AG09309 (cell line): Measurements from ENCODE around the gene FRMD3.

ENCODE experiments used
- DNase-seq: peaks from one replicate; pipeline ENCODE4 v3.0.0-alpha.2; 2010; ENCODE audit warnings: low read depth
- H3K4me3 ChIP-seq: 2 replicates; pipeline ENCODE4 v1.5.1; 2011; ENCODE audit warnings: mild to moderate bottlenecking, low read depth, low read length, moderate library complexity; ENCODE audit not compliant: control insufficient read depth
- CTCF ChIP-seq: IDR thresholded peaks from 2 replicates; pipeline ENCODE4 v1.5.1; 2011; ENCODE audit warnings: mild to moderate bottlenecking, low read depth, low read length, inconsistent platforms; ENCODE audit not compliant: insufficient read depth, control insufficient read depth; ENCODE audit errors: missing control alignments

Gene FRMD3

GRCh38 chr9:83538172-83538889 is at the start of gene FRMD3:
TSS of gene FRMD3 (minus strand) at chr9:83538401. CDS start at chr9:83538231, 170 bp downstream.
- peak within 1 kb of the TSS; percentile 48 for H3K4me3 ChIP-seq
- peak; percentile 75 for TF ChIP-seq CTCF
- DNase-seq: peak; percentile 3

- no peak overlapping the region for H3K4me3 ChIP-seq
- no peak for TF ChIP-seq CTCF
- DNase-seq: no peak
Observed at GRCh38 chr9:83584995-83585394, 46.8 kb upstream of the FRMD3 start.

DNA sequence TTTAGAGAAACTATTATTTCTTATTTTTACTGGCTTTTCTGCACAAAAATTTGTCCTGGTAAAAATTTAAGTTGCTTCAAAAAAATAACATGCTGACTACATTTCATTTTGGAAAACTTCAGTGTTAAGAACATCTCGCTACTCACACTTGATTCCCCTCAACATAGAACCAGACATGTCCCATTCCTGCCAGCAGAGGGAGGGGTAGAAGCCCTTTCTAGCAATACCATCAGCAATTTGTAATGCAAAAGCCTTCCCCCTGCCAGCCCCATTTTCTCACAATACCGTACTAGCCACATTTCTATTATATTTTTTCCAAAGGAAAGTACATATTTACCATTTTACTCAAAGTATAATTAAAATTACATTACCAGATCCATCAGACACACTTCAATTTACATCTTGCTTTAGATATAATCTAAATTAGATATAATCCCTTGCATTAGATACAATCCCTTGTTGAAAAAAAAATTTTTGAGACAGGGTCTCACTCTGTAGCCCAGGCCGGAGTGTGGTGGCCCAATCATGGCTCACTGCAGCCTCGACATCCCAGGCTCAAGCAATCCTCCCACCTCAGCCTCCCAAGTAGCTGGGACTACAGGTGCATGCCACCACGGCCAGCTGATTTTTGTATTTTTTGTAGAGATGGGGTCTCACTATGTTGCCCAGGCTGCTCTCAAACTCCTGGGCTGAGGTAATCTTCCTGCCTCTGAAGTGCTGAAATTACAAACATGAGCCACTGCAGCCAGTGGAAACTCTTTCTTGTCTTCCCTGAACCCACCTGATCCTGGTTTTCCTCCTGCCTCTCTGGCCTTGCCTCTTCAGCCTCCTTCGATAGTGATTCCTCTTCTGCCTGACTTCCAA is 45.2 kb upstream of the FRMD3 start:
- peak; percentile 75 for TF ChIP-seq CTCF
- no peak overlapping the region for H3K4me3 ChIP-seq
- DNase-seq: no peak

GRCh38 chr9:83582029-83582428 is 43.8 kb upstream of the FRMD3 start:
- DNase-seq: peak; percentile 25
- H3K4me3 ChIP-seq: no peak overlapping the region
- TF ChIP-seq CTCF: no peak

DNA sequence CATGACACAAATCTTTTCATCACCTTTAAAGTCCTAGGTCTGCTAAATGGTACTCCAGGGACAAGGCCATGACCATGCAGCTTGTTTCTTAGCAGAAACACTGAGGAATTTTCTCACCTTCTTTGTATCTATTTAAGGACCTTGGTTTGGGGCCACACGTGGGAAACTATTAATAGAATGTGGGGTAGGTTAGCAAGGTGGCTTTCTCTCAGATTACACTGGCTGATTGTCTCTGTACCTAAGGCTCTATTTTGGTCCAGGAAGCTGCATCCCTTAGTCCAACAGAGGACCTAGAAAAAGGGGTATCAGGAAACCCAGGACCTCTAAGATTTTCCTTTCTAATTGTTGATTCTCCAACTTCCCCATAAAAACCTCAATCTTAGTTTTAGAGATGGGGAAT is 36.3 kb upstream of the FRMD3 start:
- no peak overlapping the region for H3K4me3 ChIP-seq
- no peak for TF ChIP-seq CTCF
- no peak for DNase-seq

GRCh38 chr9:83572524-83572923 is 34.3 kb upstream of the FRMD3 start:
- H3K4me3 ChIP-seq: no peak overlapping the region
- no peak for TF ChIP-seq CTCF
- DNase-seq: no peak
